K562 (cell line): ENCODE results near the gene TMPRSS7. TPM values are rescaled to one million over a fixed set of nuclear protein-coding genes. Genes with fewer than 3 reads are reported as not detected.

Source experiments
- ATAC-seq: fragments of 200-7000 bp; cut with Tn5 transposase; 3 replicates; pipeline ENCODE4 v1.9.1; 2020; ENCODE audit warnings: moderate library complexity
- BruUV-seq: library from RNA; stranded (reverse); fragments of 400-500 nt; replicated peaks from 2 replicates; lab custom pipeline; 2021; lab: Mats Ljungman, UMichigan
- CTCF ChIA-PET: fragments of 300-600 bp; formaldehyde crosslinking; extraction: SDS; loops from one replicate; lab custom pipeline; 2021; ENCODE audit warnings: low intra/inter-chr PET ratio; lab: Yijun Ruan, JAX
- POLR2A ChIA-PET: fragments of 300-600, 350-650 bp; sonication (Branson Sonifier 250); formaldehyde crosslinking; extraction: SDS; loops from one replicate; lab custom pipeline; 2021; ENCODE audit warnings: antibody characterized with exemption, inconsistent platforms; lab: Yijun Ruan, JAX
- DNase-seq, 4 experiments: peaks; one replicate each; pipeline versions ENCODE4 v3.0.0 to v3.0.0-alpha.2; 2011 to 2018; ENCODE audit warnings: low spot score in 3 of 4, mixed read lengths in 3 of 4; ENCODE audit errors: extremely low read depth in 1 of 4
- FAIRE-seq: peaks from 2 replicates; lab custom pipeline; 2011; peaks lifted over from hg19 to GRCh38; lab: Jason Lieb, UNC
- H2AFZ ChIP-seq: 2 replicates; pipeline ENCODE4 v1.6.0; 2011; ENCODE audit warnings: low read depth, low read length, control low read depth, inconsistent platforms
- H3K27ac ChIP-seq: fragments of 200-600 bp; 3 replicates; pipeline ENCODE4 v1.8.0; 2011; ENCODE audit warnings: low read depth, mild to moderate bottlenecking, control low read depth, inconsistent platforms, low read length, moderate library complexity, mixed read lengths; ENCODE audit errors: extremely low read depth
- H3K27me3 ChIP-seq, 2 experiments: fragments of 300-600 bp in 1 of 2; 2 replicates in 1 of 2; 3 replicates in 1 of 2; pipeline versions ENCODE4 v1.6.0 to v1.8.0; 2011; ENCODE audit warnings: inconsistent platforms in 2 of 2, low read length in 2 of 2, mild to moderate bottlenecking in 1 of 2, mixed read lengths in 1 of 2, moderate library complexity in 1 of 2; ENCODE audit not compliant: control insufficient read depth in 2 of 2, insufficient read depth in 2 of 2
- H3K36me3 ChIP-seq: fragments of 300-600 bp; 3 replicates; pipeline ENCODE4 v1.8.0; 2011; ENCODE audit warnings: mild to moderate bottlenecking, low read length, inconsistent platforms; ENCODE audit not compliant: control insufficient read depth, insufficient read depth
- H3K4me1 ChIP-seq, 2 experiments: fragments of 200-600 bp in 1 of 2; replicated peaks in 1 of 2; 2 replicates in 1 of 2; 3 replicates in 1 of 2; pipeline versions ENCODE4 v1.5.1 to v1.8.0; 2011; ENCODE audit warnings: inconsistent platforms in 2 of 2, low read length in 2 of 2, mild to moderate bottlenecking in 1 of 2, mixed read lengths in 1 of 2, moderate library complexity in 1 of 2; ENCODE audit not compliant: control insufficient read depth in 2 of 2, insufficient read depth in 2 of 2
- H3K4me2 ChIP-seq: 2 replicates; pipeline ENCODE4 v1.6.1; 2011; ENCODE audit warnings: low read length, control low read depth, inconsistent platforms, mixed read lengths; ENCODE audit not compliant: insufficient read depth
- H3K4me3 ChIP-seq: fragments of 200-600 bp; sonication (generic), shearing (Covaris generic); 2 replicates; pipeline ENCODE4 v1.5.1; 2016; ENCODE audit warnings: control low read depth, inconsistent platforms
- H3K79me2 ChIP-seq: fragments of 200-600 bp; 3 replicates; pipeline ENCODE4 v1.8.0; 2011; ENCODE audit warnings: low read length, inconsistent platforms; ENCODE audit not compliant: control insufficient read depth, insufficient read depth
- H3K9ac ChIP-seq, 2 experiments: 2 replicates each; pipeline versions ENCODE4 v1.6.0 to v1.6.1; 2011; ENCODE audit warnings: low read depth in 2 of 2, low read length in 2 of 2, control low read depth in 1 of 2, inconsistent platforms in 1 of 2, mild to moderate bottlenecking in 1 of 2, mixed read lengths in 1 of 2; ENCODE audit not compliant: insufficient read depth in 1 of 2
- H3K9me1 ChIP-seq: one replicate; pipeline ENCODE4 v1.6.0; 2011; ENCODE audit warnings: inconsistent platforms, mild to moderate bottlenecking, low read length, moderate library complexity; ENCODE audit not compliant: control insufficient read depth, insufficient read depth
- H3K9me3 ChIP-seq: replicated peaks from 2 replicates; pipeline ENCODE4 v1.5.1; 2011; ENCODE audit warnings: low read depth, low read length, inconsistent platforms; ENCODE audit not compliant: control insufficient read depth, insufficient read depth
- H4K20me1 ChIP-seq: replicated peaks from 2 replicates; pipeline ENCODE4 v1.6.1; 2011; ENCODE audit warnings: low read length, inconsistent platforms, mixed read lengths; ENCODE audit not compliant: control insufficient read depth, insufficient read depth
- AFF1 ChIP-seq, 2 experiments: fragments of 450-650 bp; IDR thresholded peaks; 2 replicates each; pipeline ENCODE4 v1.6.1; 2018; ENCODE audit warnings: mild to moderate bottlenecking in 2 of 2, low read depth in 1 of 2; ENCODE audit not compliant: partially characterized antibody in 2 of 2
- LCOR ChIP-seq: sonication (generic); formaldehyde crosslinking; IDR thresholded peaks from 2 replicates; pipeline ENCODE4 v1.8.0; 2022; ENCODE audit warnings: mild to moderate bottlenecking, missing genetic modification reagents
- MTF1 ChIP-seq: fragments of 250-450 bp; sonication (Bioruptor Pico); IDR thresholded peaks from 2 replicates; pipeline ENCODE4 v1.9.0; 2021; ENCODE audit warnings: moderate library complexity, mild to moderate bottlenecking, inconsistent platforms, borderline replicate concordance
- NELFE ChIP-seq: IDR thresholded peaks from 2 replicates; pipeline ENCODE4 v1.6.1; 2011; ENCODE audit warnings: mild to moderate bottlenecking; ENCODE audit not compliant: insufficient read depth, insufficient read length
- NONO ChIP-seq, 2 experiments: fragments of 200-400 bp in 1 of 2; fragments of 450-650 bp in 1 of 2; formaldehyde crosslinking in 1 of 2; IDR thresholded peaks; 2 replicates each; pipeline ENCODE4 v1.6.1; 2017; ENCODE audit warnings: low read depth in 2 of 2, mild to moderate bottlenecking in 2 of 2, moderate library complexity in 2 of 2, low read length in 1 of 2
- POLR2A ChIP-seq: fragments of 450-650 bp; conservative IDR thresholded peaks from 2 replicates; pipeline ENCODE4 v1.6.1; 2016
- POLR2AphosphoS5 ChIP-seq: IDR thresholded peaks from 2 replicates; pipeline ENCODE4 v1.6.1; 2011; ENCODE audit warnings: mild to moderate bottlenecking, low read depth, low read length, moderate library complexity; ENCODE audit not compliant: control insufficient read depth, insufficient read depth
- PURB ChIP-seq: sonication (generic); formaldehyde crosslinking; IDR thresholded peaks from 2 replicates; pipeline ENCODE4 v1.9.0; 2021; ENCODE audit warnings: low read depth, mild to moderate bottlenecking, missing genetic modification reagents
- SMARCB1 ChIP-seq: IDR thresholded peaks from 2 replicates; pipeline ENCODE4 v1.6.1; 2011; ENCODE audit warnings: improper control_type of control experiment, low read depth; ENCODE audit not compliant: insufficient read length
- TAF7 ChIP-seq: fragments of 450-650 bp; IDR thresholded peaks from 2 replicates; pipeline ENCODE4 v1.6.1; 2016; ENCODE audit warnings: missing genetic modification characterization, missing compliant biosample characterization
- TRIM28 ChIP-seq: fragments of 450-650 bp; IDR thresholded peaks from 2 replicates; pipeline ENCODE4 v1.6.1; 2017
- XRCC4 ChIP-seq: IDR thresholded peaks from one replicate; pipeline ENCODE4 v1.6.1; 2011; ENCODE audit not compliant: insufficient read depth, insufficient read length; ENCODE audit errors: extremely low read depth
- ZBTB26 ChIP-seq: fragments of 450-650 bp; formaldehyde crosslinking; IDR thresholded peaks from 2 replicates; pipeline ENCODE4 v1.4.0; 2022; ENCODE audit warnings: missing genetic modification characterization
- ZBTB8A ChIP-seq: fragments of 450-650 bp; IDR thresholded peaks from 2 replicates; pipeline ENCODE4 v1.6.1; 2018; ENCODE audit warnings: mild to moderate bottlenecking, moderate library complexity; ENCODE audit not compliant: partially characterized antibody
- ZC3H8 ChIP-seq: fragments of 450-650 bp; IDR thresholded peaks from 2 replicates; pipeline ENCODE4 v1.6.1; 2017
- ZNF212 ChIP-seq: fragments of 450-650 bp; formaldehyde crosslinking; IDR thresholded peaks from 2 replicates; pipeline ENCODE4 v1.4.0; 2020; ENCODE audit warnings: mild to moderate bottlenecking
- ZNF217 ChIP-seq: sonication (generic); formaldehyde crosslinking; IDR thresholded peaks from 2 replicates; pipeline ENCODE4 v1.8.0; 2022; ENCODE audit warnings: mild to moderate bottlenecking, missing genetic modification reagents
- ZZZ3 ChIP-seq: fragments of 450-650 bp; IDR thresholded peaks from 2 replicates; pipeline ENCODE4 v1.6.1; 2016; ENCODE audit warnings: antibody characterized with exemption, mild to moderate bottlenecking, moderate library complexity
- WGBS: fragments of 100-300 bp; shearing (Covaris generic); methylation state at CpG from one replicate; pipeline ENCODE4 v1.1.6; 2016; ENCODE audit warnings: low coverage, mixed read lengths; ENCODE audit not compliant: insufficient coverage; ENCODE audit errors: missing lambda C conversion rate; 5-methylcytosine and 5-hydroxymethylcytosine counted together
- in situ Hi-C: fragments of 300-500 bp; cut with MboI; formaldehyde crosslinking; loops from 4 replicates; pipeline ENCODE4 v1.15.0; 2018; ENCODE audit warnings: inconsistent platforms, mixed read lengths
- intact Hi-C: fragments of 100-400 bp; cut with micrococcal nuclease; formaldehyde crosslinking; loops from 2 replicates; pipeline ENCODE4 v1.14.2; 2022
- polyA plus RNA-seq, 8 experiments: library from polyadenylated mRNA; depleted of rRNA in 4 of 8; stranded (reverse) in 5 of 8; unstranded in 3 of 8; fragments of >200 nt; fragmentation: Nextera tagmentation in 2 of 8; fragmentation: Illumina TruSeq in 1 of 8; extraction: Ambion mirVana in 2 of 8; extraction: Trizol in 1 of 8; gene quantifications; 2 replicates each; pipeline versions ENCODE4 v1.2.1 to v1.2.3, GENCODE V29; 2011 to 2014; ENCODE audit warnings: inconsistent platforms in 1 of 8, missing spikeins in 1 of 8
- total RNA-seq, 7 experiments: library from RNA; depleted of rRNA in 6 of 7; stranded (reverse); fragments of >200 nt in 6 of 7; fragmentation: Illumina TruSeq in 2 of 7; extraction: Trizol in 2 of 7; gene quantifications; 2 replicates each; pipeline versions ENCODE4 v1.2.1 to v1.2.3, GENCODE V29; 2011 to 2021; ENCODE audit warnings: low replicate concordance in 1 of 7

Gene TMPRSS7
- total and polyA plus RNA-seq, 9 of the 15 experiments (the other 6 are each of a cell fraction or from before 2014, with no cell fraction given) = not detected

- no peak overlapping the region for H2AFZ ChIP-seq
- POLR2A ChIA-PET = no interaction called here
- H4K20me1 ChIP-seq = no peaks in the 10 kb centered on the region
- no peak for DNase-seq
- no peak overlapping the region for H3K4me2 ChIP-seq
- H3K27ac ChIP-seq = no peak overlapping the region
- in situ Hi-C loops = loop anchor here (25.0 kb wide), 1 partner anchor 403 kb away; no protein-coding TSS in a partner anchor
- no peak overlapping the region for H3K4me3 ChIP-seq
- TF ChIP-seq ZNF217 (CRISPR knock-in tag) (no peak), POLR2A (no peak), SMARCB1 (no peak), POLR2AphosphoS5 (no peak), ZZZ3 (no peak), ZBTB8A (no peak), TAF7 (tag) (no peak), XRCC4 (no peak), ZC3H8 (no peak), LCOR (CRISPR knock-in tag) (no peak), ZBTB26 (CRISPR knock-in tag) (no peak), ZNF212 (no peak), TRIM28 (no peak), NONO (IDR thresholded peaks at IDR 0.05; ENCODE audit: low read depth in 2 of 2, low read length in 1 of 2) (no peak), PURB (CRISPR knock-in tag) (no peak), MTF1 (CRISPR knock-in tag) (no peak), AFF1 (IDR thresholded peaks at IDR 0.05; ENCODE audit: low read depth in 1 of 2, partially characterized antibody in 2 of 2) (no peak), NELFE (no peak)
- TF ChIP-seq, all 486 proteins: peak for 0
- H3K9me3 ChIP-seq = no peaks in the 10 kb centered on the region
- BruUV-seq = no TSS peak
- 0 out of 3 replicates have a peak, but pooled peaks cover 2% of the 10 kb centered on the region for H3K36me3 ChIP-seq
- intact Hi-C loops = no loop called here
- no peaks in the 10 kb centered on the region for H3K27me3 ChIP-seq
- ATAC-seq (no peak), FAIRE-seq (no peak)
- no peaks in the 10 kb centered on the region for H3K9me1 ChIP-seq
- 4% methylated on average over 5 of the region's 5 CpGs for WGBS
- H3K4me1 ChIP-seq = no peaks in the 10 kb centered on the region
- H3K9ac ChIP-seq = no peak overlapping the region
- CTCF ChIA-PET = no interaction called here
- H3K79me2 ChIP-seq = no peaks in the 10 kb centered on the region
Measured at GRCh38 chr3:112109322-112109721, 74.8 kb downstream of the TMPRSS7 start.
